GM21390 (cell line): Measurements from ENCODE around the gene E2F6.

ENCODE experiments used
- ATAC-seq: cut with Tn5 transposase; IDR thresholded peaks from one replicate; pipeline ENCODE4 v1.9.1; 2021; ENCODE audit not compliant: unreplicated experiment

Gene E2F6

DNA sequence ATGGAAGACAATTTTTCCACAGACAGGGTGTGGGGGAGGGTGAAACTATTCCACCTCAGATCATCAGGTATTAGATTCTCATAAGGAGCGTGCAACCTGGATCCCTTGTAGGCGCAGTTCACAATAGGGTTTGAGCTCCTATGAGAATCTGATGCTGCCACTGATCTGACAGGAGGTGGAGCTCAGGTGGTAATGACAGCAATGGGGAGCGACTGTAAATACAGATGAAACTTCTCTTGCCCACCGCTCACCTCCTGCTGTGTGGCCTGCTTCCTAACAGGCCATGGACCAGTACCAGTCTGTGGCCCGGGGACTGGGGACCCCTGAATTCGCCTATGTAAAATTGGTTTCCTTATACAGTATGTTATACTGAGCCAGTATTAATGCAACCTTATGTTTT is 27.3 kb upstream of the E2F6 start:
- no peak for ATAC-seq

DNA sequence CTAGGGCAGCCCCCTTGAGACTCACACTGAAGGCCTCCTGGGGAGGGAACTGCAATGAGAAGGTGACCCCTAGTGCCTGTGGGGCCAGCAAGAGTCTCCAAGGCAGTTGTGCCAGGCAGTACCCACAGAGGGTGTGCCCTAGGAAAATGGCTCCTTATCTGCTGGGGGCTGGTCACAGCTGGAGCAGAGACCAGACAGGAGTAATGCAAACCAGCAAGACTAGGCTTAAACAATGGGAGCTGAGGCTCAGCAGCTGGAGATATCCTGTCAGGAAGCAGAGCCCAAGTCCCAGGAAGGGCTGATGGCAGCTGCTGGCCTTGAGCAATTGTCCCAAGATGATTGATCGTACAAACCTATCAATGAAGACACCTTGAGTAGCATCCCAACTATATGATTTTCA is 26.8 kb upstream of the E2F6 start:
- no peak for ATAC-seq

DNA sequence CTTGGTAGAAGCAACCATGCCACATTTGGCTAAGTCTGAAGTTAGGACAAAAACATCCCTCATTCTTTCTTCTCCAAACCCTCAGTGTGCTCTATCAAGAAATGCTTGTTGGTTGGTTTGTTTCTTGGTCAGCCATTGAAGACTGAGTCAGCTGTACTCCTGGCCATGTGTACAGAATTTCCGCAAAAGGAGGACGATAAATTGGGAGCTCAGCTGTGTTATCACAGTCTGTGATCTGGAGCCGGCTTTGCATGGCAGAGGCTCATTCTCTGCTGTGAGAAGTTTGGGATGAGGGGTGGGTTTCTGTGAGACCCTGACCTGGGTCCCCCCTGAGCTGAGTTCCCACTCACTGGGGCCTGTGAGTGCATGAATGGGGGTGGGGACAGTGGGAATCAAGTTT is 26.3 kb upstream of the E2F6 start:
- no peak for ATAC-seq

DNA sequence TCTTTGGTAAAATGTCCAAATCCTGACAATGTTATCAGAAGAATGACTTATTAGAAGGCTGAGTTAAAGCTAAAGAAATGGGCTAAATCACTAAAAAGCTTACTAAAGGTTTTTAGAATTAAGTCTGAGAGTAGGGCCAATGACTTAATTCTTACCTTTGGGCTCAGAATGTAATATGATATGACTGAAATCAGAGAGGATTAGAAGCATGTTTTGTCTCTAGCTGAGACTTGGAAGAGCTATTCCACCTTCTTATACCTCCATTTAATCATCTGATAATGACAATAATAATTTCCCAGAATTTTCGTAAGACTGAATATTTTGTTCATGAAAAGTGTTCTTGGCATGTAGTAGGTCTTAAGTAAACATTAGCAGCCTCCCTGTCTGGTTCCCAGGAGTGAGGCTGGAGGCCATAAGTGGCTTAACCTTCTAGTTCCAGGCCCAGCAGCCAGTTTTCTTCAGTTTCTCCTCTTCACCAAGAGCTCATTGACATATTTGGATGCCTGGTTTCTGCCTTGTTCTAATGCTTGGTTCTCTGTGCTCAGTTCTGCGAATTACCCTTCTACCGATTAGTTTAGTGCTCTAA is 25.5 kb upstream of the E2F6 start:
- ATAC-seq = no peak

DNA sequence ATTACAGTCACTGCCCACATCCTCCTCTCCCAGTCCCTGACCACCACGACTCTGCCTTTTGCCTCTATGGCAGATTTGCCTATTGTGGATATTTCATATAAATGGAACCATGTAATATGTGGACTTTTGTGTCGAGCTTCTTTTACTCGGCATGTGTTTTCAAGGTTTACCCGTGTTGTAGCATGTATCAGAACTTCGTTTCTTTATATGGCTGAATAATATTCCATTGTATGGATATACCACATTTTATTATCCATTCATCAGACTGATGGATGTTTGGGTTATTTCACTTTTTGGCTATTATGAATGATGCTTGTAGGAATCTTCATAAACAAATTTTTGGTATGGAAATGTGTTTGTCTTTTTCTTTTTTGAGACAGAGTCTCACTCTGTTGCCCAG is 24.2 kb upstream of the E2F6 start:
- no peak for ATAC-seq

DNA sequence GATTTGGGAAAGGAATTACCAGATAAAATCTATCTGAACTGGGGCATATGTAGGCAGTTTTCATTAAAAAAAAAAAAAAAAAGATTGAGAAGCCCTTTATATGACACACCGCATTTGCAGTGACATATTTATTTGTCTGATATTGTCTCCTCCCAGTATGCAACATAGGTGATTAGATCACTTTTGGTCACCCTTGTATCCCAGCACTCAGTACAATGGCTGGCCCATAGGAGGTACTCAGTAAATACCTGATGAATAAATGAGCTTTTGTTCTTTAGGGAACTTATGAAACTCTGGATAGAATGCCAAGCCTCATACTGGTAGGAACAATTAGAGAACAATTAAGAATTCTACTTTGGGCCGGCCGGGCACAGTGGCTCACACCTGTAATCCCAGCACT is 22.8 kb upstream of the E2F6 start:
- no peak for ATAC-seq

DNA sequence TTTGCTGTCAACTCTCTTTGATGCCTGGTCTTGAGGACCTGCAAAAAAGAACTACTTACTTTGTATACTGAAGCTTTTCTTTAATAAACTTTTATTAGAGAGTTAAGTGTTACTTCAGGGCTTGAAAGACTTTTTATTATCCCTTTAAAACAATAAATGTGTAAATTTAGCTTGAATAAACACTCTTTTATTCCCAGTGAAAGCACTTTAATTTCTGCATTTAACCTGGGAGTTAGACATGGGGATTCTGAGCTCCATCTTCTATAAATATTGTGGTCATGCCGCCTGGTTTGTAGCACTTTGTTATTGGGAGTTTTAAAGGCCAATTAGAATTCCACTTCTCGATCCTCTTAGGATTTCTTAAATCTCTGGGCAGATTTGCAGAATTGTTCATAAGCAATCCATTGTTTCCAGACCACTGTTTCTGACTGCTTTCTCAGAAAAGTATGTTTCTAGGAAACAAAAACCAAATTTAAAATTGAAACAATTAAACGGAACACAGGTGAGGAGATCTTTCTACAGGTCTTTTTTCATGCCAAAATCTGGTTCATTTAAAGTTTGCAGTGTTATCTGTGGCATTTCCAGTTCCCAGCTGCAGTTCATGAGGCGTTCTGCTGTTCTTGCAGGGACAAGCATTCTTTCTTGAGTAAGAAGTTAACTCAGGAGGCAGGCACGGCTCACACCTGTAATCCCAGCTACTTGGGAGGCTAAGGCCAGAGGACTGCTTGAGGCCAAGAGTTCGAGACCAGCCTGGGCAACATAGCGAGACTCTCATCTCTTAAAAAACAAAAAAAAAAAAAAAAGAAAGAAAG is 18.1 kb upstream of the E2F6 start:
- no peak for ATAC-seq

DNA sequence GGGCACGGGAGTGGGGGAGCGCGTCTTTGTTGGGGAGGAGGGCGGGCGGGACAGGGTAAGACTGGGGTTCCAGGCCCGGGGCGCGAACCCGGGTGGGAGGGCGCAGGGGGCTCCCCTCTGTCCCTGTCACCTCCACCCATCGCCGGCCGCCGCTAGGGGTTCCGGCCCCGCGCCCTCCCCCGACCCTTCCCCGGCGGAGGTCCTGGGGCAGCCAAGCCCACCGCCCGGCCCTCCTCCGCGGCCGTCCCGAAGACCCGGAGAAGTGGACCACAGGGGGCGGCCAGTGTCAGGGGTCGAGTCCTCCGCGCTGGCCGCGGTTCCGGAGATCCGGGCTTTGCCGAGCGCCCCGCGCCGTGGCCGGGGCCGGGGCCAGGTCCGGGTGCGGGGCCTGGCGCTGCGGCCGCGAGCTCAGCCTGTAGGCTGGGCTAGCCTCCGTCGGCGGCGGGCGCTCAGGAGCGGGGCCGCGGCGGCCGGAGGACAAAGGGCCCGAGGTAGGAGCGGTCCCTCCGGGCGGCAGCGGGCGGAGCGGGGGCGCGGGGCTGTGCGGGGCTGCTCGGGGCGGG is 16.6 kb upstream of the E2F6 start:
- ATAC-seq = no peak

DNA sequence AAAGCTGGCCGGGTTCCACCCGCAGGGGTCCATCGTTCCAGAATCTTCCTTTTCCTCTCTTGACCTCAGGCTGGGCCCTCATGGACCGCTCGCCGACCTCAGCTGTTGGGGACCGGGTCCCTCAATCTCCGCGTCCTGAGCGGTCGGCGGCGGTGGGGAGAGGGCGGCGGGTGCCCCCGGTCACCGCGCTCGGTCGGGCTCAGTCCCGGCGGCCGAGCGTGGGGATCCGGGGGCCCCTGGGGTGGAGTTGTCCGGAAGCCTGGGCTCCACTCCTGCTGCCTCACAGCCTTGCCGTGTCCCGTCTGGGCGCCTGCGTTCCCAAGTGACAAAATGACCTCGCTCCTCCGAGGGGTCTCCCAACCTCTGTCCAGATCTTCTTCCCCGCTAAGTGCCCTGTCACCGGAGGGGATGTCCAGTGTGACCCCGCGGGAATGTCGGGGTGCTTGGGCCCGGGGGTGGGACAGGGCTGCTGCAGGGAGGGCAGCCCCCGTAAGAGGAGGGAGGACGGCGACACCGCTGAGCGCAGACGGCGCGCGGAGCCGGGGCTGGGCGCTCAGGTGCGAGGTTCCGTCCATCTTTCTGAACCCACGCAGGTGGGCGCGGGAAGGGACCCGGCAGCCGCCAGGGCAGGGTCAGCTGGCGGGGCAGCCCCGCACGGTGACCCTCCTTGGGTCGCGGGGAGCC is 16.0 kb upstream of the E2F6 start:
- no peak for ATAC-seq

DNA sequence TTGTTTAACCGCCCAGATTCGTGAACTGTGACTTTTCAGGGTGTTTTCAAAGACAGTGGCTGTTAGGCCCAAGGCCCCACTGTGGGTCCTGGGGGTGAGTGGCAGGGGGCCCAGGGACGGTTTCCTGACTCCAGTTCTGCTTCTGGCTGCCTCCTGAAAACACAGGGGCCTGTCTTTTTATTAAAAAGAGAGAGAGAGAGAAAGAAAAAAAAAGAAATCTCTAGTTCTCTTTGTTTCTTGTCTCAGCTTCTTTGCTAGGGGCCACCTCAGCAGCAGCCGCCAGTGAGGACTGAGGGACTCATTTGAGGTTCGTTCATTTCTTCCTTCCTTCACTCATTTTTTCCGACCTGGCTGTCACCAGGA is 15.4 kb upstream of the E2F6 start:
- ATAC-seq = no peak

DNA sequence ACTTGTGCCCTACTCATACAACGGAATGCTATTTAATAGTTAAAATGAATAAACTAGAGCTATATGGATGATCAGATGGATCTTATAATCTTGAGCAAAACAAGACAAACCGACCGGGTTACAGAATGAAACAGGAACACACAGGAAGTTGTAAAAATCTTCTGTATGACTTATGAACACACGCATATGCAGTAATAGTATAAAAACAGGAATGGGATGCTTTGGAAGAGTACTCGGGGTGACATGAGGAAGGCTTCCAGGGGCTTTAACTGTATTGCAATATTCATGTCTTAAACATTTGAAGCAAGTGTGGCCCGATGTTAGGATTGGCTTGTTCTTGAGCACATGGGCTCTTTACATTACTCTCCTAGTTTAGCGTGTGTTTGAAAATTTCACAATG is 14.9 kb upstream of the E2F6 start:
- ATAC-seq = no peak

DNA sequence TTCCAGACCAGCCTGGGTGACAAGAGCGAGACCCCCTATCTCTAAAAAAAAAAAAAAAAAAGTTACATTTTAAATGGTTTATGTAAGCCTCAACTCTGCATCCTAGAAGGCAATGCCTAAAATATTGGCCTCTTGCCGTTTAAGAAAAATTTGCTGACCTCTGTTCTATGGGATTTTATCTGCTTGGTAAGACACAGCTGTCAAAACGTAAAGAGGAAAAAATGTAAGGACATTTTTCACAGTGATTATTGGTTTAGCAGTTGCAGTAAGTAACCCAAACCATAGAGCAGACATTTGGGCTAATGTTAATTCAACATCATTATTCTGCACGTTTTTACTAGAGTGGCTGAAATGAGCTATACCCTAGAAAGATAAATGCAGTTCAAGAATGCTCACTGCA is 14.4 kb upstream of the E2F6 start:
- ATAC-seq = no peak

DNA sequence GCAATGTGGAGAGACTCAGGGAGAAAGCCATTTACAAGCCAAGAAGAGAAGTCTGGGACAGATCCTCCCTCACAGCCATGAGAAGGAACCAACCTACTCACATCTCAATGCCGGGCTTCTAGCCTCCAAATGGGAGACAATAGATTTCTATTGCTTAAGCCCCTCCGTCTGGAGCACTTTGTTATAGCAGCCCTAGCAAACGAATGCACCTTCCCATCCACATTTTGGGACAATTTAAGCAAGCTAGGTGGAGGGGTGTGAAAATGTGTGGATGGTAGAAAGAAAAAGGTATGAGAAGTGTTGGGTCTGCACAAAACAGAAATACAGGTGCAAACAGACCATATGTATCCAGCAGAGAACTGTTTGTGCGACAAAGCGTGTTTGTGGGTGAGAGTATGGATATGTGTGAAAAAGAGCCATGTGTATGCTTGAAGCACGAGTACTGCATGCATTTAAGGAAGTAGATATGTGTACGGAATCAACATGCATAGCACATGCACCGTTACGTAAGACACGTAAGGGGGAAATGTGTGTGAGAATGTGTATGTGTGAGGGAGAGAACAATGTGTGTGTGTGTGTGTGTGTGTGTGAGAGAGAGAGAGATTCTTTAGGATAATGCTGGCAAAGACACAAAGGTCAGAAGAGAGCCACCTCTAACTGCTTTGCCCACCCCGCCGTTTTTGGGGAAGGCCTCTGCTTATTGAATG is 13.1 kb upstream of the E2F6 start:
- ATAC-seq = no peak

DNA sequence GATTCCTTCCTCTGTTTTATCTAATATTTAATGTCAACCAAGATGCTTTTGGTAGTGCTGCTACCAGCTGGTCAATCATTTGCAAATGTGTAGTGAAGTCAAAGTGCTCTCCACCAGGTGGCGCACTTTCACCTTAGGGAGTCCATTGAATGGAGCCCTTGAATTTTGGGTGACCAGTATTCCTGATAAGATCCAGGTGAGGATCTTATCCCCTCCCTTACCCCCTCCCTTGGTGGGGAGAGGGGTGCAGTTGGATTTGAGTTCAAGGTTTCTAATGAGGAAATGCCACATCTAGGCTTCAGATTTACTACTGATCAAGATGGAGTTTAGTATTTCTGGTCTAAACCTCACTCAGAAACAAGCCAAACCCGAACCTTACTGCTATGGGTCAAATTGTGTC is 12.0 kb upstream of the E2F6 start:
- peak; percentile 73 for ATAC-seq

DNA sequence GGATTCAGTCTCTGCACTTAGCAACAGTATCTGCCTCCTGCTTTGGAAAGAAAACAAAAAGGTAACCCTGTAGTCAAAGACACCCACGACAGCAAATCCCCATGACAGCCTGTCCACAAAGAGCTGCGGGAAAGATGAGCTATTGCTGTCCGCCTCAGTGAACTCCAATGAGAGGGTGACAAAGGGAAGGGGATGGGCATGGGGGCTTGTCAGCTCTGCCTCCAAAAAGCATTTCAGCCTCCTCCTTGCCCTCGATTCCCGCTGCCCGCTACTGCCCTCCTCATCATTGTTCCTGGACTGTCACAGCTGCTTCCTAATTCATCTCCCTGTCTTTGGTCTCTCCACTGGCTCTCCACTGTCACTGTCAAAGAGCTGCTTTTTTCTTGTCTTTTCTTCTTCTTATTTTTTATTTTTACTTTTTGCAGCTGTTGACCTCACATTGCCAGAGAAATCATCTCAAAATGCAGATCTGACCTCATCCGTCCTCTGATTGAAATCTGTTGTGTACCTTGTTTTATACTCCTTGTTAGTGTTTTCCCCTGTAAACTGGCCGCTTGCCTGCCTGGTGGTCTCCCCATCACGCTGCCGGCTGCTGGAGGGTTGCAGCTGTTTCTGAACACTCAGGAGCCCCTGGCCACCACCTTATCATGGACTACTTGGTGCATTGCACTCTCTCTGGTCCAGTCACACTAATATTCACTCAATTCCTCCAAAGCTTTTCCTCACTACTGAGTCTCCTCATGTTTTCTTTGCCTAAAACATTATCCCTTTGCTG is 7.9 kb upstream of the E2F6 start:
- ATAC-seq = no peak

DNA sequence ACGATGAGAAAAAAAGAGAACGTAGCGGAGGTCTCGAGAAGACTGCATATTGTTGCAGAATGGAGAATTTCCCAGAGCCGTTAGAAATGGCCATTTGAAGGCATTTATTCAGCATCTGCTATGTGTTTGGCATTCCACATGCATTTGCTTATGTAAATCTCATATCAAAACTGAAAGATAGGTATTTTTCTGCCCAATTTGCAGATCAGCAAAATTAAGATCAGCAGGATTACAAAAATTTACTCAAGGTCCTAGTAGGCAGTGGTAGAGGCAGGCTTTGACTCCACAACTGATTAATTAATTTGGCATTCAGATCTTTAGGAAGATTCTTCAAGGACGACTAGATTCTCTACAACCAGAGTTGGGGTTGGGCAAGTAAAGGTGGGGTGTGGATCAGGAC is 1.8 kb upstream of the E2F6 start:
- ATAC-seq = no peak

DNA sequence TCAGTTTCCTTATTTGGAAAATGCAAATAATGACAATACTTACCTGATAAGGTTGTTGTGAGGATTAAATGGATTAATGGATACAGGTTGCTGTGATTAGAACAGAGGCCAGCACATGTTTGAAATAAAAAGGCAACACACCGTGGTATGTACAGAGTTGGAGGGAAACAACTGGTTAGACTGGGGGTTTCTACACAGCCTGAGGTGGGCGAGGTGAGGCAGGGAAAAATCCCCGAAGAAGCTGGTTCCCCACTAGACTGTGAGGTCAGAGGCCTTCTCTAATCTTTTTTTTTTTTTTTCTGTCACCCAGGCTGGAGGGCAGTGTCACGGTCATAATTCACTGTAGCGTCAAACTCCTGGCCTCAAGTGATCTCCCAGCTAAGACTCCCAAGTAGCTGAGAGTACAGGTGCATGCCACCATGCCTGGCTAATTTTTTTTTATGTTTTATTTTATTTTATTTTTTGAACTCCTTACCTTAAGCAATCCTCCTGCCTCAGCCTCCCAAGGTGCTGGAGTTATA is 1.2 kb upstream of the E2F6 start:
- no peak for ATAC-seq

DNA sequence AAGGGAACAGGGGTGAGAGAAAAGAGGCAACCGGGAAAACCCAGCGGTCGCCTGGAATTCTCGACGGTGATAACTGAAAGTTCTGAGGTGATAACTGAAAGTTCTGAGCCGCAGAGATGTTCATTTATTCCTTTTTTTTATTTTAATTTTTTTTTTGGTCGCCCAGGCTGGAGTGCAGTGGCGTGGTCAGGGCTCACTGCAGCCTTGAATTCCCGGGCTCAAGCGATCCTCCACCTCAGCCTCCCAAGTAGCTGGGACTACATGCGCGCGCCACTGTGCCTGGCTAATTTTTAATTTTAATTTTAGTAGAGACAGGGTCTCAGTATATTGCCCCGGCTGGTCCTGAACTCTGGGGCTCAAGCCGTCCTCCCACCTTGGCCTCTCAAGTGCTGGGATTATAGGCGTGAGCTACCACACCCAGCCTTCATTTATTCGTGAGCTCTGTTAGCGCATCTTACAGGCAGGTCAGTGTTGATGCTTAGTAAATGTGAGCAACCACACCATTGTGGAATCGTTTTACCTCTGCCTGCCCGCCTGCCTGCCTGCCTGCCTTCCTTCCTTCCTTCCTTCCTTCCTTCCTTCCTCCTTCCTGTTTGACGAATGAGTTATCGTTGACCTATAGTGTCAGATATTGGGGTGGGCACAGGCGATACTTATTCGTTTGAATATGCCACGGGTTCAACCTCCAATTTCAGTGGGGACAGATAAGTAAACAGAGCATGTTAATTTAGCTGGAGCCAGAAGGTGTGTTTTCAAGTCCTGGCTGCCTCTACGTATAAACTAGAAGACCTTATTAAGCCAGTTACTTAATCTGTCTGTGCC is 557 bp upstream of the E2F6 start:
- peak; percentile 13 for ATAC-seq

DNA sequence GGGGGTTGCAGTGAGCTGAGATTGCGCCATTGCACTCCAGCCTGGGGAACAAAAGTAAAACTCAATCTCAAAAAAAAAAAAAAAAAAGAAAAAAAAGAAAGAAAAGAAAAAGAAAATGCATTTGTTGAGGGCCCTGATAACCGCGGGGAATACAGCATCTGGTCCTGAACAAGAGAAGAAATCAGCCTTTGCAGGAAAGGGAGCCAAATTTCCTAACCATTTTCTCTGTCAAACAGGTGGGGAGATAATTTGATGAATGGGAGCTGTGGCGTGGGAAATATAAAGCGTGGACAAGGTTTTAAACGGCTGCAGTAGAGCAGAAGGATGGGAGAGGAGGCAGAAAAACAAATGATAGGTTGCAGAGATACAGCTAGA is 864 bp downstream of the E2F6 start:
- no peak for ATAC-seq

DNA sequence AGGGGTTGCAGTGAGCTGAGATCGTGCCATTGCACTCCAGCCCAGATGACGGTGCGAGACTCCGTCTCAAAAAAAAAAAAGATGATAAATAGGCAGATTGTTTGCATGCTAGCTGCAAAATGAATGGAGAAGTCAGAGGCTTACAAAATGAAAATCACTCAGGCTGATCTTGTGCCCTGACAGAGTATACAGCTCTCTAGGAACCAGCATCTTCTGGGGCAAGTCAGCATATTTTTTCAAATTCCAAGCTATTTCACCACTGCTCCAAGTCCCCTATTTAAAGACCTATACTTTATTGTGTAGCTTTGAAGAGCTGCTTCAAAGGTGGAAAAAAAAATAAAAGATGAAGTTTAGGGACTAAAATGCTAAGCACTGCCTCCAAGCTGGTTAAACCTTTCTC is 6.1 kb downstream of the E2F6 start:
- ATAC-seq = no peak
